Stimulated activated CD8-positive, alpha-beta memory T cell treated with anti-CD3 and anti-CD28 coated beads, Interleukin-4, amount 100 ng/mL, for 1 hour (primary cell): ENCODE measurements around the gene SPIN3.
A peak's percentile ranks its signal among the peaks of the same experiment; 100 is the strongest.
"Not testable (repeated sequence)": the region's sequence is repeated elsewhere in the genome, so short reads cannot be mapped to it uniquely, and the experiment has no call there.

Experiments used
- DNase-seq, 2 donors: peaks; one replicate each; pipeline ENCODE4 v3.0.0-alpha.2; 2020; ENCODE audit warnings: low read depth in 2 of 2, low spot score in 1 of 2

The SPIN3 gene

GRCh38 chrX:56995271-56995994 is at the start of gene SPIN3:
SPIN3 (minus strand) TSS chrX:56995541; CDS start chrX:56994947, 594 bp downstream.
- DNase-seq, result no peak

GRCh38 chrX:57044245-57044644 is 48.9 kb upstream of the SPIN3 start:
- DNase-seq, result no peak

GRCh38 chrX:57037265-57037664 is 41.9 kb upstream of the SPIN3 start:
- DNase-seq, result not testable (repeated sequence)

GRCh38 chrX:56994375-56995270 is 718 bp downstream of the SPIN3 start:
- DNase-seq, result no peak

GRCh38 chrX:56987741-56988140 is 7.6 kb downstream of the SPIN3 start:
- DNase-seq, result no peak

- no peak for DNase-seq
Measured at GRCh38 chrX:56986138-56986537, 9.2 kb downstream of the SPIN3 start.

- DNase-seq, result peak in 1 of 2 donors; percentile 3
Measured at GRCh38 chrX:56978172-56978571, 17.2 kb downstream of the SPIN3 start.

- no peak for DNase-seq
Measured at GRCh38 chrX:56975611-56976010, 19.7 kb downstream of the SPIN3 start.

- no peak for DNase-seq
Measured at GRCh38 chrX:56974408-56974807, 20.9 kb downstream of the SPIN3 start.

GRCh38 chrX:56969559-56969958 is 25.8 kb downstream of the SPIN3 start:
- no peak for DNase-seq

GRCh38 chrX:56968980-56969379 is 26.4 kb downstream of the SPIN3 start:
- no peak for DNase-seq

GRCh38 chrX:56963377-56963776 is 32.0 kb downstream of the SPIN3 start:
- DNase-seq, result no peak

GRCh38 chrX:56947699-56948098 is 47.6 kb downstream of the SPIN3 start:
- DNase-seq, result no peak

GRCh38 chrX:56946201-56946600 is 49.1 kb downstream of the SPIN3 start:
- DNase-seq, result not testable (repeated sequence)

- not testable (repeated sequence) for DNase-seq
Measured at GRCh38 chrX:56945226-56945625, 50.1 kb downstream of the SPIN3 start.

GRCh38 chrX:56943264-56943663 is 52.1 kb downstream of the SPIN3 start:
- no peak for DNase-seq
